Brain microvascular endothelial cell (primary cell): ENCODE data around the gene SLC7A7.

Experiments used
- DNase-seq: peaks from one replicate; pipeline ENCODE4 v3.0.0-alpha.2; 2020
- H3K27ac ChIP-seq: fragments of 250-450 bp; sonication (Bioruptor Pico); 2 replicates; pipeline ENCODE4 v1.5.1; 2020; ENCODE audit warnings: mild to moderate bottlenecking, moderate library complexity
- H3K27me3 ChIP-seq: fragments of 250-450 bp; sonication (Bioruptor Pico); replicated peaks from 2 replicates; pipeline ENCODE4 v1.5.1; 2020; ENCODE audit warnings: mild to moderate bottlenecking
- H3K36me3 ChIP-seq: fragments of 250-450 bp; sonication (Bioruptor Pico); replicated peaks from 2 replicates; pipeline ENCODE4 v1.5.1; 2020; ENCODE audit warnings: mild to moderate bottlenecking
- H3K4me3 ChIP-seq: 2 replicates; pipeline ENCODE4 v1.5.1; 2011; ENCODE audit warnings: low read depth, mild to moderate bottlenecking, control low read depth, low read length, moderate library complexity
- in situ Hi-C: cut with HindIII; loops from 2 replicates; pipeline ENCODE4 v1.10.0; 2017; ENCODE audit warnings: low sequenced_read_pairs, low pct_ligation_motif_present
- TF ChIP-seq, protein P1 (sequence below): IDR thresholded peaks from 2 replicates; pipeline ENCODE4 v1.5.1; 2011; ENCODE audit warnings: low read depth, mild to moderate bottlenecking, moderate library complexity, low read length, control low read depth, inconsistent platforms; ENCODE audit errors: missing control alignments

The SLC7A7 gene

DNA sequence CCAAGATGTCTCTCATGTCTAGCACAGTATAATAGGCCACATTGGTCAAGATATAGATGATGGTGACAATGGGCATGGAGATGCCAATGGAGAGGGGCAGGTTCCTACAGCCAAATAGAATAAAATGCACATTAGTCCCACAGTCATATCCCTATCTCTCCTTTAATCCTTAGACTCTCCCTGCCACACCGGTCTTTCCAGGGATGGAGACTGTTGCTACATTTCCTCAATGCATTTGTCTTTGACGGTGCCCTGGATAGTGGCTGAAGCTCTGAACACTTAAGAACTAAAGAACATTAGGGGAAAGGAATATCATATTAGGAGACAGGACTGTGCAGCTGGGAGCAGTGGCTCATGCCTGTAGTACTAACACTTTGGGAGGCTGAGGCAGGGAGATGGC, 39.0 kb downstream of the SLC7A7 start:
- H3K27me3 ChIP-seq, result no peaks in the 10 kb centered on the region
- no peak for DNase-seq
- H3K4me3 ChIP-seq, result no peak overlapping the region
- no peak overlapping the region for H3K27ac ChIP-seq
- H3K36me3 ChIP-seq, result peaks cover 20% of the 10 kb centered on the region
- in situ Hi-C loops, result no loop called here
- TF ChIP-seq, protein P1, sequence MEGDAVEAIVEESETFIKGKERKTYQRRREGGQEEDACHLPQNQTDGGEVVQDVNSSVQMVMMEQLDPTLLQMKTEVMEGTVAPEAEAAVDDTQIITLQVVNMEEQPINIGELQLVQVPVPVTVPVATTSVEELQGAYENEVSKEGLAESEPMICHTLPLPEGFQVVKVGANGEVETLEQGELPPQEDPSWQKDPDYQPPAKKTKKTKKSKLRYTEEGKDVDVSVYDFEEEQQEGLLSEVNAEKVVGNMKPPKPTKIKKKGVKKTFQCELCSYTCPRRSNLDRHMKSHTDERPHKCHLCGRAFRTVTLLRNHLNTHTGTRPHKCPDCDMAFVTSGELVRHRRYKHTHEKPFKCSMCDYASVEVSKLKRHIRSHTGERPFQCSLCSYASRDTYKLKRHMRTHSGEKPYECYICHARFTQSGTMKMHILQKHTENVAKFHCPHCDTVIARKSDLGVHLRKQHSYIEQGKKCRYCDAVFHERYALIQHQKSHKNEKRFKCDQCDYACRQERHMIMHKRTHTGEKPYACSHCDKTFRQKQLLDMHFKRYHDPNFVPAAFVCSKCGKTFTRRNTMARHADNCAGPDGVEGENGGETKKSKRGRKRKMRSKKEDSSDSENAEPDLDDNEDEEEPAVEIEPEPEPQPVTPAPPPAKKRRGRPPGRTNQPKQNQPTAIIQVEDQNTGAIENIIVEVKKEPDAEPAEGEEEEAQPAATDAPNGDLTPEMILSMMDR, result no peak

DNA sequence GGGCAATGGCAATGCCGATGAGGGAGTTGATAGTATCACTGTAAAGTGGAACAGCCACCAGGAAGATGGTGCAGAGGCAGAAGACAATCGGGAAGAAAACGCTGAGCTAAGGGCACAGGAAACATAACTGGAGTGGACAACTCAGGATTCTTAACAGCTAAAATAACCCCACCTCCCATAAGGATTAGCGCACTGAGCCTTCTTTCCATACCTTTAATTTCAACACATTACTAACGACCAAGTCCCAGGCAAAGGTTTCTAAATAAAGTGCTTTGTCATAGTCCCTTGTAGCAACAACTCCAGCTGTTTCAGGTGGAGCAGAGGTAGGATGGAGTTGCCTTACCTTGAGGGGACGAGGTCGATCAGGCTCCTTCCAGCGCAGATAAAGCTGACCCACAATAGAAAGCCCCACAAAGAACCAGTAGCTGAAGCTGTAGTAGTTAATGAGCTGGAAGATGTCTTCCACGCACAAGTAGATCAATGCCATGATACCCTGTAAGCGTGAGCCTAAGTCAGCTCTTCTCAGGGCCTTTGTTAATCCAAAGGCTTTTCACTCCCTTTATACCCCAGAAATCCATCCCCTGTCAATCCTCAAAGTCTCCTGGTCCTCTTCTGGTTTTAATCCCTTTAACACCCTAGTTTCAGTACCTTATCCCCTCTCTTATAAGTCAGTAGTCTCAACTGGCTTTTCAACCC, 41.1 kb downstream of the SLC7A7 start:
- Histone ChIP-seq H3K27ac (no peak overlapping the region), H3K36me3 (peaks cover 41% of the 10 kb centered on the region), H3K4me3 (no peak overlapping the region), H3K27me3 (no peaks in the 10 kb centered on the region)
- TF ChIP-seq, protein P1, result no peak
- in situ Hi-C loops, result no loop called here
- DNase-seq, result no peak

DNA sequence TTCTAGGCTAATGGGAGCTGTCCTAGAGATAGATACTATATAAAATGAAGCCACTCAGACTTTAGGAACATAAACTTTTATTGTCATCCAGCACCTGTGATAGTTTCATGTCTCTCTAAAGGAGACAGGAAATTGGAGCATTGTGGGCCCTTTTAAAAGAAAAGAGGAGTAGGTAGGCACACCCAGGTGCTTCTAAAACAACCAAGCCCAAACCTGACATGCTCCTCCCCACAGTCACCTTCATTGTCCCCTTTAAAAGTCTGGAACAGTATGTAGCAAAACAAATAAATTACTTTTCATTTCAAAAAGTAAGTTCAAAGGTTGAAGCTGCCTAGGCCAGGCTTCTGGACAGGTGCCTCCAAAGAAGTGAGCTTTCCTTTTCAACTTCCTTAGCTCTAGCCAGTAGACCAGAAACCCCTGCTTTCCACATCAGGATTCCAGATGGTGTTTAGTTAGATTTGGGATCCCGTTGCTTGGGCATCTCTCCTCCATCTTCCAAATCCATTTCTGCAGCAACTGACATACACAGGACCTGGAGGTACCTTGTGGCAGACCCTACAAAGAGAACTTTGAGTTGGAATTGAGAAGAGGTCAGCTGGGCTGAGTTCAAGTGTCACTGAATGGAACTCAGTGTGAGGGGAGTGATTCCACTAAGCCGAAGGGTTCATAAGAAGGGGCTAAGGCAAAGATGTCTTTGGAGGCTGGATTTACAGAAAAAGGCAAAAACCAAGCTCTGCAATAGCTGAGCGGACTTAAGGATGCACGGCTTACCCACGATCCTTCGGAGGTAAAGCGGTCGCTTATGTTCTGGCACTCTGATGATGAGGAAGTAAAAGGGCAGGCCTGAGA, 41.8 kb downstream of the SLC7A7 start:
- Histone ChIP-seq H3K4me3 (no peak overlapping the region), H3K27ac (no peak overlapping the region), H3K36me3 (peaks cover 45% of the 10 kb centered on the region), H3K27me3 (no peaks in the 10 kb centered on the region)
- DNase-seq, result no peak
- TF ChIP-seq, protein P1, result no peak
- in situ Hi-C loops, result no loop called here

DNA sequence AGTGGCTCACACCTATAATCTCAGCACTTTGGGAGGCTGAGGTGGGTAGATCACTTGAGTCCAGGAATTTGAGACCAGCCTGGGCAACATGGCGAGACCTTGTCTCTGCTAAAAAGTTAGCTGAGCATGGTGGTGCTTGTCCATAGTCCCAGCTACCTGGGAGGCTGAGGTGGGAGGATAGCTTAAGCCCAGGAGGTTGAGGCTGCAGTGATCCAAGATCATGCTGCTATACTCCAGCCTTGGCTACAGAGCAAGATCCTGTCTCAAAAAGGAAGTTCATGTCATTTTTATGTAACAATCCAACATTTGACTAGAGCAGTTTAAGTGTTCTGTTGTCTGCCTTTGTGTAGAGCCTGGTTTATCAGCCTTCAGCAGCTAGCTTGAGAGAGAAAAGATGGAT, 42.5 kb downstream of the SLC7A7 start:
- TF ChIP-seq, protein P1, result no peak
- no peak overlapping the region for H3K27ac ChIP-seq
- no peak for DNase-seq
- H3K27me3 ChIP-seq, result no peaks in the 10 kb centered on the region
- H3K4me3 ChIP-seq, result no peak overlapping the region
- in situ Hi-C loops, result no loop called here
- H3K36me3 ChIP-seq, result peaks cover 51% of the 10 kb centered on the region

DNA sequence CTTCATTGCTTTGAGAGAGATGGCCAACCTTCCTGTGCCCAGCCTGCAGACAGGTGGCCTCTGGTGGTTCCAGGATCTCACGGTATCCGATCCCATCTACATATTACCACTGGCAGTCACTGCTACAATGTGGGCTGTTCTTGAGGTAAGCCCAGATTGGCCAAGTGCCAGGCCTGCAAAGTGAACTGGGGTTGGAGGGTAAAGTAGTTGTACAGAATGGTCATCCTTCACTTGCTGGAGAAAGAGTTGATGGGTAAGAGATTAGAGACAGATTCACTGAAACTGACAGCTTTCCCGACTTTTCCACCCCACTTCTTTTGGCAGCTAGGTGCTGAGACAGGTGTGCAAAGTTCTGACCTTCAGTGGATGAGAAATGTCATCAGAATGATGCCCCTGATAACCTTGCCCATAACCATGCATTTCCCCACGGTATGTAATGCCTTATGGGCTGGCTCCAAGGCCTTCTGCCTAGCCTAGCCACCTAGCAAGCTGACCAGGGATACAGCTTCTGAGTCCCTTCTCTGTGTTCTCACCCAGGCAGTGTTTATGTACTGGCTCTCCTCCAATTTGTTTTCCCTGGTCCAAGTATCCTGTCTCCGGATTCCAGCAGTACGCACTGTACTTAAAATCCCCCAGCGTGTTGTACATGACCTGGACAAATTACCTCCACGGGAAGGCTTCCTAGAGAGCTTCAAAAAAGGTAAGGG, 44.6 kb downstream of the SLC7A7 start:
- DNase-seq, result no peak
- H3K27ac ChIP-seq, result no peak overlapping the region
- H3K4me3 ChIP-seq, result no peak overlapping the region
- no peaks in the 10 kb centered on the region for H3K27me3 ChIP-seq
- TF ChIP-seq, protein P1, result no peak
- H3K36me3 ChIP-seq, result peaks cover 51% of the 10 kb centered on the region
- in situ Hi-C loops, result no loop called here
